SK-N-MC (cell line): Measurements from ENCODE around the gene RPS25.
"Not testable (repeated sequence)": the region's sequence is repeated elsewhere in the genome, so short reads cannot be mapped to it uniquely, and the experiment has no call there.

Source experiments
- DNase-seq: peaks from one replicate; pipeline ENCODE4 v3.0.0-alpha.2; 2011; ENCODE audit warnings: low read depth, low spot score
- H3K27ac ChIP-seq: fragments of 200-600 bp; sonication (generic); 2 replicates; pipeline ENCODE4 v1.5.1; 2016; ENCODE audit warnings: mixed run types
- H3K36me3 ChIP-seq: fragments of 200-600 bp; sonication (generic); 2 replicates; pipeline ENCODE4 v1.6.1; 2017; ENCODE audit warnings: antibody characterized with exemption, low read length, mixed read lengths; ENCODE audit not compliant: insufficient read depth
- H3K4me3 ChIP-seq: fragments of 200-600 bp; sonication (generic); 2 replicates; pipeline ENCODE4 v1.5.1; 2016
- H3K9ac ChIP-seq: fragments of 200-600 bp; sonication (generic); 2 replicates; pipeline ENCODE4 v1.8.0; 2017; ENCODE audit warnings: mixed run types, mixed read lengths; ENCODE audit not compliant: insufficient read length
- H3K9me3 ChIP-seq: fragments of 200-600 bp; sonication (generic); 2 replicates; pipeline ENCODE4 v1.6.1; 2017; ENCODE audit warnings: low read depth, mild to moderate bottlenecking, antibody characterized with exemption, low read length, moderate library complexity, mixed read lengths
- EZH2 ChIP-seq: fragments of 200-600 bp; sonication (generic); IDR thresholded peaks from one replicate; pipeline ENCODE4 v1.6.1; 2017; ENCODE audit warnings: antibody characterized with exemption
- FOXP2 ChIP-seq: optimal IDR thresholded peaks from 2 replicates; pipeline ENCODE3; 2011; ENCODE audit warnings: mild to moderate bottlenecking, moderate library complexity; ENCODE audit not compliant: insufficient read depth; ENCODE audit errors: extremely low read length, control extremely low read depth
- POLR2AphosphoS5 ChIP-seq: IDR thresholded peaks from 2 replicates; pipeline ENCODE4 v1.6.1; 2012; ENCODE audit warnings: mild to moderate bottlenecking, low read depth, low read length, borderline replicate concordance

The RPS25 gene

DNA sequence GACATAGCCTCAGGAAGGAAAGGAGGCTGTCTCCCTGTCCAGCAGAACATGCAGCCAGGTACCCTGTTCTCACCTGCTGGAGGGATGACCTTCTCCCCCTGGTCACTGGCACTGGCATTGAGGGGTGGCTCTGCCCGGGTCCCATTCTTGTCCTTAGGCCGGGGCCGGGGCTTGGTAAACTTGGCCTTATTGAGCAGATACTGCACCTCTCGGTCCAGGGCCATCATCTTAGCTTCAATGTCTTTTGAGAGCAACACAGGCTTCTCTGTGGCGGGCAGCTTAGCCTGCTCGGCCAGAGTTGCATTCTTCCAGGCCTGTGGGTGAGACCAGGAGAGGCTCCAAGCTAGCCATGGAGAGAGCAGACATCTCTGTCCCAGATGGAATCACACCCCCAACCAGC is 28.3 kb upstream of the RPS25 start:
- Histone ChIP-seq H3K27ac (no peak overlapping the region), H3K4me3 (no peak overlapping the region), H3K9ac (no peak overlapping the region), H3K36me3 (peaks cover 50% of the 10 kb centered on the region), H3K9me3 (no peaks in the 10 kb centered on the region)
- TF ChIP-seq EZH2 (no peak), POLR2AphosphoS5 (no peak), FOXP2 (no peak)
- no peak for DNase-seq

DNA sequence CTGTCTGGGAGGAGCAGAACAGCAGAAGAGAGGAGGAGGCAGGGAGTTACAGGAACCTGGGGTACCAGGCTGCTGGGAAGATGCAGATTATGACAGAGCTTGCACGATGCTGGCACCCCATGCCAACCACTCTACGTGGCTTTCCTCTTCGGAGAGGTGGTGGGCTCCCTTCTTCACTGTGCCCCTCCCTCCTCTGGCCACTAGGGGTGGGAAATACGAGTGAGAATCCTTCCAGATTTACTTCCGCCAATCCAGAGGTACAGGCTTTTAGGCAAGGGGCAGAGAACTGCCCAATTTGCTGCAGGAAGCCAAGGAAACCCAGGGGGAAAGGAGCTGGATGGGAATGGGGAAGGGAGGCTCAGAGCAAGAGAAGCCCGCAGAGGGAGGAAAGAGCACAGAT is 26.6 kb upstream of the RPS25 start:
- peaks cover 39% of the 10 kb centered on the region for H3K36me3 ChIP-seq
- H3K27ac ChIP-seq, result no peak overlapping the region
- H3K9ac ChIP-seq, result no peak overlapping the region
- H3K9me3 ChIP-seq, result no peaks in the 10 kb centered on the region
- DNase-seq, result no peak
- H3K4me3 ChIP-seq, result no peak overlapping the region
- TF ChIP-seq FOXP2, result no peak
- no peak for TF ChIP-seq EZH2
- no peak for TF ChIP-seq POLR2AphosphoS5

DNA sequence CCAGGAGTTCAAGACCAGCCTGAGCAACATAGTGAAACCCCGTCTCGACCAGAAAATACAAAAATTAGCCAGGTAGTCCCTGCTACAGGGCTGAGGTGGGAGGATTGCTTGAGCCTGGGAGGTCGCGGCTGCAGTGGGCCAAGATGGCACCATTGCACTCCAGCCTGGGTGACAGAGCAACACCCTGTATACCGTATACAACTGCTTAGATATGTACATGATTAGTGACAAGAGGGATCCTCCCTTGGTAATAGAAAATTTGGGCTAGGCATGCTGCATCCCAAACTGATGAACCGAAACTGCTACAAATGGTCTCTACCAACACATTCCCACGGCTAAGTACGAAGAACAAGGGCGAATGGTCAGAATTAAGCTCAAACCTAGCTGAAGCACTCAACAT is 24.8 kb upstream of the RPS25 start:
- H3K9ac ChIP-seq, result no peak overlapping the region
- peaks cover 21% of the 10 kb centered on the region for H3K36me3 ChIP-seq
- no peak for DNase-seq
- no peak overlapping the region for H3K27ac ChIP-seq
- TF ChIP-seq POLR2AphosphoS5 (no peak), FOXP2 (no peak), EZH2 (no peak)
- H3K9me3 ChIP-seq, result no peaks in the 10 kb centered on the region
- H3K4me3 ChIP-seq, result no peak overlapping the region

DNA sequence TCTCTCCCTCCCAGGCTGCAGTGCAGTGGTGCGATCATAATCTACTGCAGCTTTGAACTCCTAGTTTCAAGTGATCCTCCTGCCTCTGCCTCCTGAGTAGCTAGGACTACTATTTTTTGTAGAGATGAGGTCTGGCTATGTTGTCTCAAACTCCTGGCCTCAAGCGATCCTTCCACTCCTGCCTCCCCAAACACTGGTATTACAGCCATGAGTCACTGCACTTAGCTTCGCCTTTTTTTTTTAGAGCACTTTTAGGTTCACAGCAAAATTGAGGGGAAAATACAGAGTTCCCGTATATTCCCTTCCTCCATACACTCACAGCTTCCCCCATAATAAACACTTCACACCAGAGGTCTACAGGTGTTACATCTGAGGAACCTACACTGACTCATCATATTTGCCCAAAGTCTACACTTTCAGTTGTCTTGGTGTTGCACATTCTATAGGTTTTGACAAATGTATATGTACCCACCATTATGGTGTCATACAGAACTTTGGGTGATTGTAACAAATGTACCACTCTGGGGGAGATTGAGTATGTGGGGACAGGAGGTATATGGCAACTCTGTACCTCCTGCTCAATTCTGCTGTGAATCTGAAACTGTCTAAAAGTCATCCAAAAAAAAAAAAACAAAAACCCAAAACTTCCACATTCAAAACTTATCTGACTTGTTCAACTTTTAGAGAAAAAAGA is 23.8 kb upstream of the RPS25 start:
- H3K9me3 ChIP-seq, result no peaks in the 10 kb centered on the region
- no peak for DNase-seq
- H3K4me3 ChIP-seq, result no peak overlapping the region
- H3K9ac ChIP-seq, result no peak overlapping the region
- H3K36me3 ChIP-seq, result peaks cover 14% of the 10 kb centered on the region; the same call in 1 of the 2 replicates
- TF ChIP-seq POLR2AphosphoS5 (no peak), EZH2 (no peak), FOXP2 (no peak)
- no peak overlapping the region for H3K27ac ChIP-seq

DNA sequence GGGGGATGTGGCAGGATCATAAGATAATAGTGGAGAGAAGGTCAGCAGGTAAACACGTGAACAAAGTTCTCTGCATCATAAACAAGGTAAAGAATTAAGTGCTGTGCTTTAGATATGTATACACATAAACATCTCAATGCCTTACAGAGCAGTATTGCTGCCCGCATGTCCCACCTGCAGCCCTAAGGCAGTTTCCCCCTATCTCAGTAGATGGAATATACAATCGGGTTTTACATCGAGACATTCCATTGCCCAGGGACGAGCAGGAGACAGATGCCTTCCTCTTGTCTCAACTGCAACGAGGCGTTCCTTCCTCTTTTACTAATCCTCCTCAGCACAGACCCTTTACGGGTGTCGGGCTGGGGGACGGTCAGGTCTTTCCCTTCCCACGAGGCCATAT is 21.3 kb upstream of the RPS25 start:
- not testable (repeated sequence) for H3K9ac ChIP-seq, H3K27ac ChIP-seq

DNA sequence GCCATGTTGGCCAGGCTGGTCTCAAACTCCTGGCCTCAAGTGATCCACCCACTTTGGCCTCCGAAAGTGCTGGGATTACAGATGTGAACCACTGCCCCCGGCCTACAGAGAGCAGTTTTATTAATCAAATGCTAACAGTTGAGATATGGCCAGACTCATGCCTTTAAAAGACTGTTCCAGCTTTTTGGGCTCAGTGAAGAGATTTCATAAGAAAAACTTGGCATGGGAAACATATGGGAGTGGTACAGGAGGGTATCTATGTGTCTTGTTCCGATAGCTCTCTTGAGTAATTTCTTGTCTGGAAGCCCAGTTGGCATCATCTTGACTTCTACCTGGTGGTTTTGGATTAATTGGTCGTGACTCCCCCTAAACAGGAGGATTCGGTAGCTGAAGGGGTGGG is 20.7 kb upstream of the RPS25 start:
- no peak overlapping the region for H3K4me3 ChIP-seq
- H3K27ac ChIP-seq, result no peak overlapping the region
- TF ChIP-seq FOXP2 (no peak), POLR2AphosphoS5 (no peak), EZH2 (no peak)
- no peaks in the 10 kb centered on the region for H3K36me3 ChIP-seq
- DNase-seq, result no peak
- H3K9me3 ChIP-seq, result no peaks in the 10 kb centered on the region
- no peak overlapping the region for H3K9ac ChIP-seq

More for the DNA sequence above, 21.3 kb upstream of the RPS25 start:
- H3K4me3 ChIP-seq, DNase-seq, H3K36me3 ChIP-seq, H3K9me3 ChIP-seq: not testable (repeated sequence)

DNA sequence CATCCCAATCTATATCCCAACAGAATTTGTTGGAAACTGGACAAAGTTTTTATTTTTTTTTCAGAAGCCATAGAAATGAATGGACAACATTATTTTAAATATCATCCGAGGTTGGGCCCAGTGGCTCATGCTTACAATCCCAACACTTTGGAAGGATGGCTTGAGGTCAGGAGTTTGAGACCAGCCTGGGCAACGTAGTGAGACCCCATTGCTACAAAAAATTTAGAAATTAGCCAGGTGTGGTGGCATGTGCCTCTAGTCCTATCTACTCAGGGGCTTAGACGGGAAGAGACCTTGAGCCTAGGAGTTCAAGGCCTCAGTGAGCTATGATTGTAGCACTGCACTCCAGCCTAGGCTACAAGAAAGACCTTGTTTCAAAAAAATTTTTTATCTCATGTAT is 16.7 kb upstream of the RPS25 start:
- no peak for DNase-seq
- H3K9me3 ChIP-seq, result no peaks in the 10 kb centered on the region
- no peak overlapping the region for H3K9ac ChIP-seq
- H3K36me3 ChIP-seq, result no peaks in the 10 kb centered on the region
- no peak for TF ChIP-seq FOXP2
- no peak for TF ChIP-seq POLR2AphosphoS5
- no peak for TF ChIP-seq EZH2
- no peak overlapping the region for H3K27ac ChIP-seq
- no peak overlapping the region for H3K4me3 ChIP-seq

DNA sequence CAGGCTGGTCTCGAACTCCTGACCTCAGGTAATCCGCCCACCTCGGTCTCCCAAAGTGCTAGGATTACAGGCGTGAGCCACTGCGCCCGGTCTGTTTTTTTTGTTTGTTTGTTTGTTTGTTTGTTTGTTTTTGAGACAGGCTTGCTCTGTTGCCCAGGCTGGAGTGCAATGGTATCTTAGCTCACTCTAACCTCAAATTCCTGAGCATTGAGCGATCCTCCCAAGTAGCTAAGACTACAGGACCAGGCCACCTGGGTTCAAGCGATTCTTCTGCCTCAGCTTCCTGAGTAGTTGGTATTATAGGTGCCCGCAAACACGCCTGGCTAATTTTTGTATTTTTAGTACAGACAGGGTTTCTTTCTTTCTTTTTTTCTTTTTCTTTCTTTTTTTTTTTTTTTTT is 15.3 kb upstream of the RPS25 start:
- H3K4me3 ChIP-seq, DNase-seq, H3K9me3 ChIP-seq, H3K9ac ChIP-seq, H3K27ac ChIP-seq, H3K36me3 ChIP-seq: not testable (repeated sequence)

DNA sequence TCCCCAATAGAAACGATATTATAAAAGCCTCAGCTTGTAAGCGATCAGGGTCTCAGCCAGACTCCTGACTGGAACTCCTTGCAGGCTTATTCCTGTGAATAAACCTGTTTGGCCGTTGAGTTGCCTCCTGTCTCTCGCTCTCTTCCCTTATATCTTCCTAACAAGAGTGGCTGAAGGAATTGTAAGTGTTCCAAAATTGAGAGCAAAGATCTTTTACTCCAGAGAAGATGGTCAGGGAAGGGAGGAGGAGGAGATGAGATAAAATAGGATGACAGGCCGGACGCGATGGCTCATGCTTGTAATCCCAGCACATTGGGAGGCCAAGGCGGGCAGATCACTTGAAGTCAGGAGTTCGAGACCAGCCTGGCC is 13.8 kb upstream of the RPS25 start:
- no peak for DNase-seq
- Histone ChIP-seq H3K4me3 (no peak overlapping the region), H3K9ac (no peak overlapping the region), H3K27ac (no peak overlapping the region), H3K9me3 (no peaks in the 10 kb centered on the region), H3K36me3 (peaks cover 3% of the 10 kb centered on the region; the same call in 1 of the 2 replicates)
- TF ChIP-seq POLR2AphosphoS5 (no peak), FOXP2 (no peak), EZH2 (no peak)
